Right atrium auricular region (tissue), 2 donors: ENCODE data around the gene ABCF2. TPM values are rescaled to one million over a fixed set of nuclear protein-coding genes. Genes with fewer than 3 reads are reported as not detected.
A peak's percentile ranks its signal among the peaks of the same experiment; 100 is the strongest.

ENCODE experiments used
- DNase-seq: peaks from one replicate; pipeline ENCODE4 v3.0.0-alpha.2; 2019; ENCODE audit warnings: low spot score
- H3K27ac ChIP-seq, 2 donors: fragments of 200-600 bp; sonication (generic); 1 replicate in 1 of 2; 2 replicates in 1 of 2; pipeline ENCODE4 v1.5.1; 2016 to 2019
- H3K27me3 ChIP-seq, 2 donors: fragments of 200-600 bp; sonication (generic); one replicate each; pipeline versions ENCODE4 v1.5.1 to v1.6.0; 2017 to 2019
- H3K36me3 ChIP-seq: fragments of 200-600 bp; sonication (generic); one replicate; pipeline ENCODE4 v1.5.1; 2016
- H3K4me1 ChIP-seq, 2 donors: fragments of 200-600 bp; sonication (generic); one replicate each; pipeline versions ENCODE4 v1.5.1 to v1.6.0; 2017 to 2019
- H3K4me3 ChIP-seq, 2 donors: fragments of 200-600 bp; sonication (generic); 1 replicate in 1 of 2; 2 replicates in 1 of 2; pipeline ENCODE4 v1.5.1; 2017 to 2019; ENCODE audit warnings: mild to moderate bottlenecking in 1 of 2, moderate library complexity in 1 of 2
- H3K9me3 ChIP-seq, 2 donors: fragments of 200-600 bp; sonication (generic); one replicate each; pipeline ENCODE4 v1.5.1; 2019
- total RNA-seq, 2 donors: library from RNA; depleted of rRNA; stranded (reverse); fragments of >200 nt; gene quantifications; one replicate each; pipeline ENCODE4 v1.1.0, GENCODE V29; 2016
- TF ChIP-seq, protein P1 (sequence below), 2 donors: fragments of 200-600 bp; sonication (generic); IDR thresholded peaks; one replicate each; pipeline ENCODE4 v1.5.1; 2019; ENCODE audit warnings: antibody characterized with exemption in 2 of 2

ABCF2 gene
- total RNA-seq, 2 donors from 2014 or later, result 29.7 to 38.6 TPM

DNA sequence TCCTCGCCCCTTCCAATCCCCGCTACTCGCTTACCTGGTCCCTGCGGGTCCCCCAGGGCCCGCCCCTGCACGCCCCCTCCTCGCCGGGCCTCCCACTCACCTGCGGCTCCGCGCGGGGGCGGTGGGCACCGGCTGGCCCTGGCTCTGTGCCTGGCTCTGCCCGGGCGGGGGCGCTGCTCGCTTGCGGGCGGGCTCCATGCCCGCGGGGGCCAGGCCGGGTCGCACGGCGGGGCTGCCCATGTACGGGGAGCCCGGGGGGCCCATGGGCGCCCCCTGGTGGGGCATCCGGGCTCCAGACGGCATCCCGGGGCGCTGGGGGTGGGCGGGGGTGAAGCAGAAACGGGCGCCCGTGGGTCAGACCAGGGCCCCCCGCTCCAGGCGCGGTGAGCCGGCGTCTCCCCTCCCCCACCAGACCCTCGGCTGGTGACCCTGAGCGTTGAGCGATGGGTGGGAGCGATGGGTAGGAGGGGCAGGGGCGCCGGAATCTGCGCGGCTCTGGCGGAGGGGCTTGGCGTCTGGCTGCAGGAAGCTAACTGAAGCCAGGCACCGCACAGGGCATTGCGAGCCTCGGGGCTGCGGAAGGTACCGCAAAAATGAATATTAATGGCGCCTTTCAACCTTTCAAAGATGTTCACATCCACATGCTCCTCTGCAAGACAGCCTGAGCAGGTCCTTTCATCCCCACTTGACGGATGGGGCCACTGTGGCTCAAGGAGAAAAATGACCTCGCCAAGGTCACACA, 18.5 kb upstream of the ABCF2 start:
- H3K4me3 ChIP-seq, result peak overlapping the region; percentile 21 to 79
- peaks cover 0 to 79% of the 10 kb centered on the region in 2 donors for H3K4me1 ChIP-seq
- peaks cover 0 to 3% of the 10 kb centered on the region in 2 donors for H3K27me3 ChIP-seq
- H3K27ac ChIP-seq, result peak overlapping the region; percentile 89 to 97
- TF ChIP-seq, protein P1, sequence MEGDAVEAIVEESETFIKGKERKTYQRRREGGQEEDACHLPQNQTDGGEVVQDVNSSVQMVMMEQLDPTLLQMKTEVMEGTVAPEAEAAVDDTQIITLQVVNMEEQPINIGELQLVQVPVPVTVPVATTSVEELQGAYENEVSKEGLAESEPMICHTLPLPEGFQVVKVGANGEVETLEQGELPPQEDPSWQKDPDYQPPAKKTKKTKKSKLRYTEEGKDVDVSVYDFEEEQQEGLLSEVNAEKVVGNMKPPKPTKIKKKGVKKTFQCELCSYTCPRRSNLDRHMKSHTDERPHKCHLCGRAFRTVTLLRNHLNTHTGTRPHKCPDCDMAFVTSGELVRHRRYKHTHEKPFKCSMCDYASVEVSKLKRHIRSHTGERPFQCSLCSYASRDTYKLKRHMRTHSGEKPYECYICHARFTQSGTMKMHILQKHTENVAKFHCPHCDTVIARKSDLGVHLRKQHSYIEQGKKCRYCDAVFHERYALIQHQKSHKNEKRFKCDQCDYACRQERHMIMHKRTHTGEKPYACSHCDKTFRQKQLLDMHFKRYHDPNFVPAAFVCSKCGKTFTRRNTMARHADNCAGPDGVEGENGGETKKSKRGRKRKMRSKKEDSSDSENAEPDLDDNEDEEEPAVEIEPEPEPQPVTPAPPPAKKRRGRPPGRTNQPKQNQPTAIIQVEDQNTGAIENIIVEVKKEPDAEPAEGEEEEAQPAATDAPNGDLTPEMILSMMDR (IDR thresholded peaks at IDR 0.05), result peak; percentile 74 to 87
- no peak for DNase-seq
- H3K36me3 ChIP-seq, result peaks cover 19% of the 10 kb centered on the region
- H3K9me3 ChIP-seq, result no peaks in the 10 kb centered on the region

DNA sequence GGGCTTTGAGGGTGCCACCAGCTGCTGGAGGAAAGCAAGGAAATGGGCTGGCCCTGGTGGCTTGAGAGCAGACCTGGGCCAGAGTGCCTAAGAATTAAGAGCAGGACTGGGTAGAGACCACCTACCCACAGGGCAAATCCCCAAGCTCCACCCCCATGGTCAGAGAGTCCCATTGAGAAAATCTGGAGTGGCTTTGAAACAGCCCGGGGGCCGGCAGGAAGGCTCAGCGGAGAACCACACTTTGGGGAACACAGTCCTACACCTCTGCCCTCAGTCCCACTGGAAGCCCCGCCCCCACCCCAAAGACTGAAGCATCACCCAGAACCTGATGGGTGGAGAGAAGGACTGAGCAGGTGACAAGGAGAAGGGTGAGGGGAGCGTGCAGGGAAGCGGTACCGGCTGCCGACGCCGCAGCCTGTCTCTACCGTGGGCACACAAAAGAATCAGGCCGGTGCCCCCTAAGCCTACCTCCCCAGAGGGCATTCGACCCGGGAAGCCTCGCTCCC, 17.9 kb upstream of the ABCF2 start:
- Histone ChIP-seq H3K36me3 (peaks cover 25% of the 10 kb centered on the region), H3K4me1 (peaks cover 0 to 79% of the 10 kb centered on the region in 2 donors), H3K27ac (peak overlapping the region; percentile 89 to 97), H3K27me3 (peaks cover 0 to 3% of the 10 kb centered on the region in 2 donors), H3K9me3 (no peaks in the 10 kb centered on the region), H3K4me3 (peak overlapping the region; percentile 21 to 79)
- no peak for DNase-seq
- TF ChIP-seq, protein P1 (IDR thresholded peaks at IDR 0.05), result no peak

DNA sequence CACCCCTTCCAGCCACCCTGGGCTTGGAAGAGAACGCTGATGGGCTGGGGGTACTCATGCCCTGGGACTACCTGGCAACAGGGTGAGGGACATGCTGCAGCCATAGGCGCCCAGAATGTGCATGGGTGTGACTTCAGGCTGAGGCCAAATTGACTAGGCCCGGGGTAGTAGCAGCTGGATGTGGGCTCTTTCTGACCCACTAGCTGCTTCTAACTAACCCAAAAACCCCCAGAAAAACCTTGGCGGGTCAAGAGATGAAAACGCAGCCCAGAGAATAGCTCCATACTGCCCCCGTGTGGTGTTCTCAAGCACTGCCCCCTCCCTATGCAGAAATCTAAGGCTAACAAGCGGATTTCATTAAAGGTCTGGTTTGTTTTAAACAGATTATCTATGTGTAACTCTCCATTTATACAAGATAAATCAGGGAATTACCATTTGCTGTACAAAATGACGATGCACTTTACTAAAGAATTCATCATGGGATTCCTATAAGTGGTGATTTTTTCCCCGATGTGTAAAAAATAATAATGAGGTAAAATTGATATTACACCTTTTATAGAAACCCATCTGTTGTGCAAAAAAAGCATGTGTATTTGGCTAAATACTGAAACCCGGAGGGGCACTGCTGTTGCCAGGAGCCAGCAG, 17.3 kb upstream of the ABCF2 start:
- Histone ChIP-seq H3K27ac (peak overlapping the region in 1 of 2 donors; percentile 89), H3K36me3 (peaks cover 31% of the 10 kb centered on the region), H3K4me3 (peak overlapping the region in 1 of 2 donors; percentile 79), H3K4me1 (peaks cover 0 to 78% of the 10 kb centered on the region in 2 donors), H3K9me3 (no peaks in the 10 kb centered on the region), H3K27me3 (peaks cover 0 to 3% of the 10 kb centered on the region in 2 donors)
- DNase-seq, result no peak
- TF ChIP-seq, protein P1 (IDR thresholded peaks at IDR 0.05), result peak; percentile 75 to 93

DNA sequence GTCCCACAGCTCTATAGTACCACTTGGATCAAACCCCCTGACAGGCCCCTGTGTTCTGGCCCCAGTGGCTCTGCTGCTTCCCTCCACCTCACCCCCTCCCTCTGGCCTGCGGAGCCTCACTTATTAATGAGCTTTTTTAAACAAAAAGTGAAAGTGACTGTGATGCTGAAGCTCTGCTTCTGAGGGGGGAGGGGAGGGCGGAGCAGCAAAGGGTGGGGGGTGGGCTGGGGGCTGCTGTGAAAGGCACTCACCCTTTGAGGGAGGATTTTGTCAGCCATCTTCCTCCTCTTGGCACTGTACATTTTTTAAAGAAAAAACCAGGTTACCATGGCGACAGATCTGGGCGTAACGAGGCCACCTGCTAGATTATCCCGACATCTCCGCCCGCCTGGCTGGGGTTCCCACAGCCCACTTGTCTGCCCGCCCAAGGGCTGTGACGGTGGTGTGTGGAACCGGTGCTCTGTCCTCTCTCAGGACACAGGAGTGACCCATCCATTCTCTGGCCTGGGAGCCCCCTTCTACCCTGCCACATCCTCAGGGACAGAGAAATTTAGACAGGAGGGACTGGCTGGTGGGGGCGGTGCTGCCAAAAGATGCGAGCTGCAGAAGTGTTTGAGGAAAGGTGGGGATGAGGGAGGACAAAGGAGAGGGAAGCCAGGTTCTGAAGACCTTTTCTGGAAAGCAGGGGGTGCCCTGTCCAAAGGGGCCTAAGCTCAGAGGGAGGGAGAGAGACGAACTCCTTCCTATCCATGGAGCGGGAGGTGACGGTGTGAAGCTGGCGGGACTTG, 16.6 kb upstream of the ABCF2 start:
- peaks cover 0 to 3% of the 10 kb centered on the region in 2 donors for H3K27me3 ChIP-seq
- peak overlapping the region in 1 of 2 donors; percentile 7 for H3K4me3 ChIP-seq
- H3K9me3 ChIP-seq, result no peaks in the 10 kb centered on the region
- DNase-seq, result no peak
- H3K4me1 ChIP-seq, result peaks cover 0 to 76% of the 10 kb centered on the region in 2 donors
- TF ChIP-seq, protein P1 (IDR thresholded peaks at IDR 0.05), result no peak
- peaks cover 38% of the 10 kb centered on the region for H3K36me3 ChIP-seq
- no peak overlapping the region for H3K27ac ChIP-seq

DNA sequence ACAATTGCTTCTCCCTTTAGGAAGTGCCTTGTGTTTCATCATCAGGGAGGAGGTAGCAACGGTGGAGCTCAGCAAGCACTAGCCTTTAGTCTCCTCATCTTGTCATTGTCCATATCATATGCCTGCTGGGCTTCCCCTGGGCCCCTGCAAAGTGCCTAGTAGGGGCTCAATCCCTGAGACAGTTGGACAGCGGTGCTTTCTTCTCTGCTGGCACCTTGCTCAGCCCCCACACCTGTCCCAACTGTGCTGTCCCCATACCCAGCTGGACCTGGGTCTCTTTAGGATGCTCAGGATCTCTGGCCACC, 16.0 kb upstream of the ABCF2 start:
- peaks cover 44% of the 10 kb centered on the region for H3K36me3 ChIP-seq
- H3K4me3 ChIP-seq, result no peak overlapping the region
- peaks cover 0 to 75% of the 10 kb centered on the region in 2 donors for H3K4me1 ChIP-seq
- no peak for DNase-seq
- TF ChIP-seq, protein P1 (IDR thresholded peaks at IDR 0.05), result no peak
- peaks cover 0 to 3% of the 10 kb centered on the region in 2 donors for H3K27me3 ChIP-seq
- no peaks in the 10 kb centered on the region for H3K9me3 ChIP-seq
- H3K27ac ChIP-seq, result no peak overlapping the region
